Activated CD4-positive, alpha-beta T cell treated with anti-CD3 and anti-CD28 coated beads, Interleukin-2, amount 10 ng/mL, durations not matched to agents 24 days and 14 days (primary cell): ENCODE measurements around the gene ZBTB2. TPM values are rescaled to one million over a fixed set of nuclear protein-coding genes. Genes with fewer than 3 reads are reported as not detected.
"Not testable (repeated sequence)": the region's sequence is repeated elsewhere in the genome, so short reads cannot be mapped to it uniquely, and the experiment has no call there.

Source experiments
- DNase-seq: peaks from one replicate; pipeline ENCODE4 v3.0.0; 2022
- H3K27ac Mint-ChIP-seq: one replicate; pipeline ENCODE4 v1.8.0; 2022; ENCODE audit warnings: mild to moderate bottlenecking, mixed read lengths
- H3K27me3 Mint-ChIP-seq: one replicate; pipeline ENCODE4 v1.8.0; 2022; ENCODE audit warnings: mixed read lengths
- H3K36me3 Mint-ChIP-seq: one replicate; pipeline ENCODE4 v1.8.0; 2022; ENCODE audit warnings: low read depth, mild to moderate bottlenecking, mixed read lengths
- H3K4me1 Mint-ChIP-seq: one replicate; pipeline ENCODE4 v1.8.0; 2021; ENCODE audit warnings: mixed read lengths
- H3K4me3 Mint-ChIP-seq: one replicate; pipeline ENCODE4 v1.8.0; 2022; ENCODE audit warnings: mild to moderate bottlenecking, moderate library complexity, mixed read lengths
- H3K9me3 Mint-ChIP-seq: one replicate; pipeline ENCODE4 v1.8.0; 2021; ENCODE audit warnings: mixed read lengths
- intact Hi-C: fragments of 100-400 bp; cut with micrococcal nuclease; formaldehyde crosslinking; loops from one replicate; pipeline ENCODE4 v1.15.1; 2023
- total RNA-seq: library from RNA; stranded (reverse); gene quantifications from 2 replicates; pipeline ENCODE4 v1.2.3, GENCODE V29; 2022

Gene ZBTB2
- total RNA-seq, 1 donor from 2014 or later, result 21.4 TPM

DNA sequence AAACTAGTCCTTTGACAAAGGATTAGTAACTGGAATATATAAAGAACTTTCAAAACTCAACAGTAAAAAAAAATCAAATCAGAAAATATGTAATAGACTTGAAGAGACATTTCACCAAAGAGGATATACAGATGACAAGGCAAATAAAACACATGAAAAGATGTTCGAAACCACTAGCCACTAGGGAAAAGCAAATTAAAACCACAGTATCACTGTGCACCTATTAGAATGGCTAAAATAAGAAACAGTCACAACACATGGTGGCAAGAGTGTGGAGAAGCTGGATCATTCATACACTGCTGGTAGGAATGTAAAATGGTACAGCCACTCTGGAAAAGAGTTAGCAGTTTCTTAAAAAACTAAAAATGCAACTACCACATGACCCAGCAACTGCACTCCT is 14.9 kb downstream of the ZBTB2 start:
- H3K4me3 Mint-ChIP-seq, result peak overlapping the region; percentile 17
- intact Hi-C loops, result loop anchor here (1.0 to 5.0 kb wide), 2 partner anchors 13 to 796 kb away; no protein-coding TSS in a partner anchor
- DNase-seq, result no peak

DNA sequence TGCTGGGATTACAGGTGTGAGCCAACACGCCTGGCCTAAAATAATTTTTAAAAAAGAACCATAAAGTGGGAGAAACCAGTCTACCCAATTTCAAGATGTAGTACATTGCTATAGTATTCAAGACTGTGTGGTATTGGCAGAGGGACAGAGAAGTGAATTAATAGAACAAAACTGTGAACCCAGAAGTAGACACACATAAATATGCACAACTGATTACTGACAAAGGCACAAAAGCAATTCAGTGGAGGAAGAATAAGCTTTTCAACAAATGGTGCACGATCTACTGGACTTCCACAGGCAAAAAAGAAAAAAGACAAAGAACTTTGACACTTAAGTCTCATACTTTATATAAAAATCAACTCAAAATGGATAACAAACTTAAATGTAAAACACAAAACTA is 15.5 kb downstream of the ZBTB2 start:
- Mint-ChIP-seq H3K27me3 (no peaks in the 10 kb centered on the region), H3K36me3 (peaks cover 29% of the 10 kb centered on the region), H3K9me3 (no peaks in the 10 kb centered on the region), H3K4me3 (no peak overlapping the region), H3K4me1 (peaks cover 76% of the 10 kb centered on the region), H3K27ac (peak overlapping the region; percentile 66)
- intact Hi-C loops, result loop anchor here (1.0 to 5.0 kb wide), 2 partner anchors 13 to 796 kb away; no protein-coding TSS in a partner anchor
- DNase-seq, result no peak

More for the DNA sequence above, 14.9 kb downstream of the ZBTB2 start:
- Mint-ChIP-seq H3K27ac (peak overlapping the region; percentile 15), H3K36me3 (peaks cover 23% of the 10 kb centered on the region), H3K9me3 (no peaks in the 10 kb centered on the region), H3K27me3 (no peaks in the 10 kb centered on the region), H3K4me1 (peaks cover 73% of the 10 kb centered on the region)

DNA sequence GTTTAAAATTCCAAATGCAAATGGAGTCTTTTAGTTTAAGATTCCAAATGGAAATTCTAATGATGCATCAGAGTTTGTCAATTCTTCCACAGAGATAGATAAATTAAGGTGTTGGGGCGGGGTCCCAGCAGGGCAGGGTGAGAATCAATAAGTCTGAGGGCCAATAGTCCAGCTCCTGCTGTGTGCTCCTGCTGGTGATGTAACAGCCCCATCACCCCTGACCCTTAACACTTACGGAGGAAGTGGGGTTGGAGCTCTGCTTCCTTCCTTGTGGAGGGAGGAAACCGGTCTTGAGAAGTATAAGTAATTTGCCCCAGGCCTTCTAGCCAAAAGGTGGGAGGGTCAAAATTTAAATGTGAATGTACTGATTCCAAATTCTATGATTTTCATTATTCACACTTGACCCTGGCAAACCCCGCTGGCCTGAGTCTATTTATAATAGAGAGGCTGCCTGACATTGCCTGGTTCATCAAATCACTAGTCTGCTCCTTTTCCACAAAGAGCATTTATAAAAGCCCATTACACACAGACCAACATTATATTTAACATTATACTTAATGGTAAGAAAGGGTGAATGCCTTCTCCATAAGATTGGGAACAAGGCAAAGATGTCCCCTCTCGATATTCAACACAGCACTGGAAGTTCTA is 17.2 kb downstream of the ZBTB2 start:
- DNase-seq, result peak; percentile 66
- Mint-ChIP-seq H3K9me3 (no peaks in the 10 kb centered on the region), H3K4me3 (peak overlapping the region; percentile 81), H3K4me1 (peaks cover 62% of the 10 kb centered on the region), H3K36me3 (peaks cover 33% of the 10 kb centered on the region), H3K27ac (peak overlapping the region; percentile 79), H3K27me3 (no peaks in the 10 kb centered on the region)
- intact Hi-C loops, result no loop called here

DNA sequence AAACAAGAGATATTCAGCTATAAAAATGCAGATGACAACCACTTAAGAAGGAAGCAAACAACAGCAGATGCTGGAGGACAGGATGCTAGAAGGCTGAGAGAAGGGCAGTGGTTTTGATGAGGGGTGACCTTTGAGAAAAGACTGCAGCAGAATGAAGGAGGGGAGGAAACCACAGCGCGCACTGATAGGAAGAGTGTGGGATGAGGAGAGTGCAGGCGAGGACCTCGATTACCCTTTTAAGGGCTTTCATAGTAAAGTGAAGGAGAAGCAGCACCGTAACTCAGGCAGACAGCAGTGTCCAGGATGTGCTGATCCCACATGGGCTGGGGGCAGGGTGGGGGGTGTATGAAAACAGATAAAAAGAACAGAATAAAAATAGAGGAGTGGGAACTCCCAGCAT is 19.2 kb downstream of the ZBTB2 start:
- no peaks in the 10 kb centered on the region for H3K27me3 Mint-ChIP-seq
- H3K4me3 Mint-ChIP-seq, result peak overlapping the region; percentile 81
- peak; percentile 74 for DNase-seq
- peaks cover 51% of the 10 kb centered on the region for H3K4me1 Mint-ChIP-seq
- H3K36me3 Mint-ChIP-seq, result peaks cover 41% of the 10 kb centered on the region
- intact Hi-C loops, result loop anchor here (2.0 kb wide), 1 partner anchor 17 kb away; no protein-coding TSS in a partner anchor
- no peaks in the 10 kb centered on the region for H3K9me3 Mint-ChIP-seq
- peak overlapping the region; percentile 91 for H3K27ac Mint-ChIP-seq

DNA sequence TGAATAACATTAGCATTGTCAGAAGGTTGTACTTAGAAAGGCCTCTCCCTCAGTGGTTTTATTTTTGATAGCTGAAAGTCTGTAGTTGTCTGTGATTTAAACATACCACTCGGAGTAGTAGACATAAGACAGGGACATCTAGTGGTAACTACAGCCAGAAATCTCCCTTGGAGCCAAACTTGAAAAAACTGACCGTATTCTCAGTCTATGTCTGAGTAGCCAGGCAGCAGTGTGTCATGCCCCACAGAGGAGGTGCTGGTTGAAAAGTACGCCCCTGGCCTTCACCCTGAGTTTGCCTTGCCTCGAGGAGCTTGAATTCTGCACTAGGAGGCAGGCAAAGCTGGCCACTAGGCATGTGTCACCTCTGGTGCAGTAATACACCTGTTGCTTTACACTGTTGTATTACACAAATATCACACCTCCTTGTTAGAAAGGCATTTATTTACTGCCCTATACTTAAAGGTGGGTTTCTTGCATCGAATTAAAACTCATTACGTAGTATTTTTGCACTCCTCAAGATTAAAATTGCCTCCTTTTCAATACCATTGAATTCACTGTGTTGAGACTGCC is 20.8 kb downstream of the ZBTB2 start:
- H3K4me1 Mint-ChIP-seq, result peaks cover 37% of the 10 kb centered on the region
- intact Hi-C loops, result no loop called here
- no peaks in the 10 kb centered on the region for H3K27me3 Mint-ChIP-seq
- no peak overlapping the region for H3K4me3 Mint-ChIP-seq
- peaks cover 48% of the 10 kb centered on the region for H3K36me3 Mint-ChIP-seq
- DNase-seq, result no peak
- H3K9me3 Mint-ChIP-seq, result no peaks in the 10 kb centered on the region
- peak overlapping the region; percentile 91 for H3K27ac Mint-ChIP-seq

DNA sequence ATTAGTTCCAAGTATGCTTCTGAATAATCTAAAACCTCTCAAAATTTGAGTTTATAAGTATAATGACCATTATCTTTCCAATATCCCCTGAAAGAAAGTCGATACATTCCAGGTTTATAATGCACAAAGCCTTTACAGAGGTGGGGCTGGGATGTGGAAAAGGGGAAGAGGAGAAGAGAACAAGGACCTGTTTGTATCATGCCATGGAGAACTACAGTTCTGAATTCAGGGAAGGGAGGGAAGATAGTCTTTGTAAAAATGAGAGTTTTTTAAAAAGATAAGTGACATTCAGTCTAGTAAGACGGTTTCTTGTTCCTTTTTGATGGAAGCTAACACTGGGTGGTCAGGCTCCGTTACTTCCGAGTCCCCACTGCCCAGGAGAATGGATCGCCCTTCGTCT is 26.1 kb downstream of the ZBTB2 start:
- Mint-ChIP-seq H3K4me3 (no peak overlapping the region), H3K4me1 (no peaks in the 10 kb centered on the region), H3K9me3 (no peaks in the 10 kb centered on the region), H3K27ac (peak overlapping the region; percentile 7), H3K36me3 (peaks cover 50% of the 10 kb centered on the region), H3K27me3 (no peaks in the 10 kb centered on the region)
- intact Hi-C loops, result no loop called here
- DNase-seq, result no peak

DNA sequence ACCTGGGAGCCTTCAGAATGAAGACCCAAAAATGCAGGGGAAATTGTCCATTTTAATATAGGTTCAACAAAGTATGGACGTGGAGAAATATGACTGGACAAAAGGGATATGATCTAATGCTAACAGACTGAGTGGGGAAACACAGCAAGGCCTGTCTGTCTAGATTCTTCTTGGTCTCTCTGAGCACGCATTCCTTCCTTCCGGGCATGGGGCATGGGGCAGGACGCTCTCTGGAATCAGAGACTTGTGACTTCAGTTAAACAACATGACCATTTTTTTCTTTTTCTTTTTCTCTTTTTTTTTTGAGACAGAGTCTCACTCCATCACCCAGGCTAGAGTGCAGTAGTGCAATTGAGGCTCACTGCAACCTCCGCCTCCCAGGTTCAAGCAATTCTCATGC is 31.9 kb downstream of the ZBTB2 start:
- peaks cover 7% of the 10 kb centered on the region for H3K4me1 Mint-ChIP-seq
- no peak overlapping the region for H3K27ac Mint-ChIP-seq
- H3K4me3 Mint-ChIP-seq, result no peak overlapping the region
- intact Hi-C loops, result no loop called here
- no peaks in the 10 kb centered on the region for H3K9me3 Mint-ChIP-seq
- DNase-seq, result no peak
- H3K27me3 Mint-ChIP-seq, result no peaks in the 10 kb centered on the region
- H3K36me3 Mint-ChIP-seq, result peaks cover 25% of the 10 kb centered on the region

DNA sequence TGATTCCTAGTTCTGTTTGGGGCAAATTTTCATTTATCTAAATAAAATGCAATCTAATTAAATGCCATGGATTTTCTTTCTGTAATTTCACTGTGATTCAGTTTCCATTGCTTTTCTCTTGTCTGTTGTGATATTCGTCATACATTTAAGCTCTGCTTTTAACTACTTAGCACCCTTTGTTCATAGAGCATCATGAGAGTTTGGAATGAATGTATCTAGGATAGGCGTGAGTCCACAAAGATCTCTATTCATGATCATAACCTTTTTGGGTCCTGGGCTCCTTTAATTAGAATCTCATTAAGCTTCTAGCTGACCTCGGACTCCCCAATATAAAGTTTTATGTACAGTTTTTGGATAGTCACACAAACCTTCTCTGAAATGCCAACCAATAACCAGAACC is 32.9 kb downstream of the ZBTB2 start:
- no peak overlapping the region for H3K27ac Mint-ChIP-seq
- DNase-seq, result no peak
- no peak overlapping the region for H3K4me3 Mint-ChIP-seq
- H3K27me3 Mint-ChIP-seq, result no peaks in the 10 kb centered on the region
- peaks cover 23% of the 10 kb centered on the region for H3K36me3 Mint-ChIP-seq
- H3K9me3 Mint-ChIP-seq, result no peaks in the 10 kb centered on the region
- H3K4me1 Mint-ChIP-seq, result peaks cover 7% of the 10 kb centered on the region
- intact Hi-C loops, result no loop called here

DNA sequence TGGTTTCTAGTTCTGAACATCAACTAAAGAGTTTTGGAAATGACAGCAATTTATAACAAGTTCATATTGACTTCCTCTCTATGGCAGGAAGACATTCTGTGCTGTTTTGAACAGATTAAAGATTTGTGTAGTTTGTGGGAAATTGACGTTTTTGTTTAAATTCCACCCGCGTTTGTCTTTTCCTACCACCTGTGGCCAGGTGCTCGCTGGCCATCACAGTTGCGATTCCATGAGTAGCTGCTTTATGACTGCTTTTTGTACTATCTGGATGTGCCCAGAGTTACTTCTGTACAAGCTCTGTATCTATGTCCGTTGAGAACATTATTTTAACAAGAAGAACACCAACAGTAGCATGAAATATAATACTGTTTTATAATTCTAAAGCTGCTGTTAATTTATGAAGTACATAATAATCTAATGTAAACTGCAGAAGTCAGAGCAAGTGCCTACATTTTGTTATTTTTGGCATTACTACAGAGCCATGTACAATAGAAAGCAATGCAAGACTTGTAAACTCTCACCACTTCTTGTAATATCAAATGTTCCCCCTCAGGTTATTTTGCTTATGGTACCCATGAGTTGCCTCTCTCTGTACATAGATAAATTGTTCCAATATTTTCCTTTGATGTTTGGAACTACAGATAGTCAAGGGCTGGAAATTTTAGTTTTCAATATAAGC is 33.5 kb downstream of the ZBTB2 start:
- intact Hi-C loops, result no loop called here
- Mint-ChIP-seq H3K9me3 (no peaks in the 10 kb centered on the region), H3K36me3 (peaks cover 21% of the 10 kb centered on the region), H3K27ac (no peak overlapping the region), H3K4me1 (peaks cover 7% of the 10 kb centered on the region), H3K4me3 (no peak overlapping the region), H3K27me3 (no peaks in the 10 kb centered on the region)
- DNase-seq, result no peak

DNA sequence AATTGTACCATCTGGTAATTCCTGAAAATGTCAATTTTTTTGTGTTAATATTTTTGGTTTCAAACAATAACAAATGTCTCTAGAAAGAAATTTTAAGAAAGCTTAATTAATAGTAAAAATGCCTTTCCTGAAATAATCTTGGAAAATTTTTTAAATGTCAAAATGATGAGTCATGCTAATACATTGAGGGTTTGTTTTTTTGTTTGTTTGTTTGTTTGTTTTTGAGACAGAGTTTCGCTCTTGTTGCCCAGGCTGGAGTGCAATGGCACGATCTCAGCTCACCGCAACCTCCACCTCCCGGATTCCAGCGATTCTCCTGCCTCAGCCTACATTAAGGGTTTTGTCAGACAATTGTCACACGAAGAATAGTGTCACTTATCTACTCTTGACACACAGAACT is 34.4 kb downstream of the ZBTB2 start:
- intact Hi-C loops, H3K4me3 Mint-ChIP-seq, DNase-seq, H3K27me3 Mint-ChIP-seq, H3K9me3 Mint-ChIP-seq, H3K27ac Mint-ChIP-seq, H3K4me1 Mint-ChIP-seq: not testable (repeated sequence)
- peaks cover 15% of the 10 kb centered on the region for H3K36me3 Mint-ChIP-seq

DNA sequence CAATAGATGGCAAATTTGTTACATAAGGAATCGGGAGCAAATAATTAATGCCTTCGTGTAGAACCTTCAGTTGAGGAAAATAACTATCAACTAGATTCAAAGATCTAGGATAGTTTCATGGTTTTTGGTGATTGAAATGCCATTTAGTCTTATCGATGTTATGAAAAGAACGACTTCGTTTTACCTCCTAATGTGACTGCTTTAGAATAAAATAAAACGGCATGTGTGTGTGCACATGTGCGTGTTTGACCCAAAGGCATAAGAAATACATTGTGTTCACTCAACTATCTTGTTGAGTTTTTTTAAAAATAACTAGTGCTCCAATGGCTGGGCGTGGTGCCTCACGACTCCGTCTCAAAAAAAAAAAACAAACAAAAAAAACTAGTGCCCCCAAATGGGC is 37.6 kb downstream of the ZBTB2 start:
- Mint-ChIP-seq H3K27me3 (peaks cover 2% of the 10 kb centered on the region), H3K27ac (no peak overlapping the region), H3K4me3 (no peak overlapping the region), H3K36me3 (peaks cover 5% of the 10 kb centered on the region), H3K4me1 (peaks cover 7% of the 10 kb centered on the region), H3K9me3 (no peaks in the 10 kb centered on the region)
- DNase-seq, result no peak
- intact Hi-C loops, result no loop called here

DNA sequence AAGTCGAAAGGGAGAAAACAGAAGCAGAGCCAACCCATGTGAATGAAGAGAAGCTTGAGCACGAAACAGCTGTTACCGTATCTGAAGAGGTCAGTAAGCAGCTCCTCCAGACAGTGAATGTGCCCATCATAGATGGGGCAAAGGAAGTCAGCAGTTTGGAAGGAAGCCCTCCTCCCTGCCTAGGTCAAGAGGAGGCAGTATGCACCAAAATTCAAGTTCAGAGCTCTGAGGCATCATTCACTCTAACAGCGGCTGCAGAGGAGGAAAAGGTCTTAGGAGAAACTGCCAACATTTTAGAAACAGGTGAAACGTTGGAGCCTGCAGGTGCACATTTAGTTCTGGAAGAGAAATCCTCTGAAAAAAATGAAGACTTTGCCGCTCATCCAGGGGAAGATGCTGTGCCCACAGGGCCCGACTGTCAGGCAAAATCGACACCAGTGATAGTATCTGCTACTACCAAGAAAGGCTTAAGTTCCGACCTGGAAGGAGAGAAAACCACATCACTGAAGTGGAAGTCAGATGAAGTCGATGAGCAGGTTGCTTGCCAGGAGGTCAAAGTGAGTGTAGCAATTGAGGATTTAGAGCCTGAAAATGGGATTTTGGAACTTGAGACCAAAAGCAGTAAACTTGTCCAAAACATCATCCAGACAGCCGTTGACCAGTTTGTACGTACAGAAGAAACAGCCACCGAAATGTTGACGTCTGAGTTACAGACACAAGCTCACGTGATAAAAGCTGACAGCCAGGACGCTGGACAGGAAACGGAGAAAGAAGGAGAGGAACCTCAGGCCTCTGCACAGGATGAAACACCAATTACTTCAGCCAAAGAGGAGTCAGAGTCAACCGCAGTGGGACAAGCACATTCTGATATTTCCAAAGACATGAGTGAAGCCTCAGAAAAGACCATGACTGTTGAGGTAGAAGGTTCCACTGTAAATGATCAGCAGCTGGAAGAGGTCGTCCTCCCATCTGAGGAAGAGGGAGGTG is 38.7 kb downstream of the ZBTB2 start:
- Mint-ChIP-seq H3K4me1 (peaks cover 2% of the 10 kb centered on the region), H3K9me3 (no peaks in the 10 kb centered on the region), H3K36me3 (peaks cover 2% of the 10 kb centered on the region), H3K27ac (no peak overlapping the region), H3K27me3 (peaks cover 3% of the 10 kb centered on the region), H3K4me3 (no peak overlapping the region)
- peak; percentile 66 for DNase-seq
- intact Hi-C loops, result no loop called here

DNA sequence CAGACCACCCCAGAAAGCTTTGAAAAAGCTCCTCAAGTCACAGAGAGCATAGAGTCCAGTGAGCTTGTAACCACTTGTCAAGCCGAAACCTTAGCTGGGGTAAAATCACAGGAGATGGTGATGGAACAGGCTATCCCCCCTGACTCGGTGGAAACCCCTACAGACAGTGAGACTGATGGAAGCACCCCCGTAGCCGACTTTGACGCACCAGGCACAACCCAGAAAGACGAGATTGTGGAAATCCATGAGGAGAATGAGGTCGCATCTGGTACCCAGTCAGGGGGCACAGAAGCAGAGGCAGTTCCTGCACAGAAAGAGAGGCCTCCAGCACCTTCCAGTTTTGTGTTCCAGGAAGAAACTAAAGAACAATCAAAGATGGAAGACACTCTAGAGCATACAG is 39.6 kb downstream of the ZBTB2 start:
- Mint-ChIP-seq H3K27me3 (peaks cover 6% of the 10 kb centered on the region), H3K9me3 (no peaks in the 10 kb centered on the region)
- intact Hi-C loops, result no loop called here

More for the DNA sequence above, 39.6 kb downstream of the ZBTB2 start:
- Mint-ChIP-seq H3K4me1 (no peaks in the 10 kb centered on the region), H3K36me3 (peaks cover 2% of the 10 kb centered on the region), H3K27ac (no peak overlapping the region), H3K4me3 (no peak overlapping the region)
- no peak for DNase-seq
